Measurements from ENCODE around the gene TSACC. TPM values are rescaled to one million over a fixed set of nuclear protein-coding genes. Genes with fewer than 3 reads are reported as not detected.
A peak's percentile ranks its signal among the peaks of the same experiment; 100 is the strongest.

TSACC gene
- total and polyA plus RNA-seq, 8 donors, result 0.56 TPM; not detected in 7

- no peak overlapping the region for H3K4me3 ChIP-seq
- peak in 1 of 6 donors; percentile 60 for DNase-seq
Observed at GRCh38 chr1:156293895-156294294, 44.4 kb upstream of the TSACC start.

GRCh38 chr1:156295391-156295947 is 42.9 kb upstream of the TSACC start, which contains the start of gene GLMP:
TSS of gene GLMP (minus strand) at chr1:156295679. CDS start at chr1:156295645, 34 bp downstream.
- intact Hi-C loops (cut with DNase I), result no loop called here
- ATAC-seq (peak; percentile 46 to 80 (median 68)), FAIRE-seq (peak; percentile 69), DNase-seq (peak; percentile 51 to 81 (median 71))
- H3K4me3 ChIP-seq, result peak within 1 kb of the TSS; percentile 51 to 81 (median 71)
- H3K36me3 ChIP-seq, result no peaks in the 10 kb centered on the region
- H3K27ac ChIP-seq, result peak within 1 kb of the TSS in 1 of 4 donors; percentile 4
- H3K4me1 ChIP-seq, result peaks cover 0 to 4% (median 3%) of the 10 kb centered on the region in 3 donors
- no peaks in the 10 kb centered on the region for H3K9me3 ChIP-seq
- 0 to 1% methylated on average over 17 of the region's 17 CpGs for WGBS, 2 donors
- TF ChIP-seq, protein P1, sequence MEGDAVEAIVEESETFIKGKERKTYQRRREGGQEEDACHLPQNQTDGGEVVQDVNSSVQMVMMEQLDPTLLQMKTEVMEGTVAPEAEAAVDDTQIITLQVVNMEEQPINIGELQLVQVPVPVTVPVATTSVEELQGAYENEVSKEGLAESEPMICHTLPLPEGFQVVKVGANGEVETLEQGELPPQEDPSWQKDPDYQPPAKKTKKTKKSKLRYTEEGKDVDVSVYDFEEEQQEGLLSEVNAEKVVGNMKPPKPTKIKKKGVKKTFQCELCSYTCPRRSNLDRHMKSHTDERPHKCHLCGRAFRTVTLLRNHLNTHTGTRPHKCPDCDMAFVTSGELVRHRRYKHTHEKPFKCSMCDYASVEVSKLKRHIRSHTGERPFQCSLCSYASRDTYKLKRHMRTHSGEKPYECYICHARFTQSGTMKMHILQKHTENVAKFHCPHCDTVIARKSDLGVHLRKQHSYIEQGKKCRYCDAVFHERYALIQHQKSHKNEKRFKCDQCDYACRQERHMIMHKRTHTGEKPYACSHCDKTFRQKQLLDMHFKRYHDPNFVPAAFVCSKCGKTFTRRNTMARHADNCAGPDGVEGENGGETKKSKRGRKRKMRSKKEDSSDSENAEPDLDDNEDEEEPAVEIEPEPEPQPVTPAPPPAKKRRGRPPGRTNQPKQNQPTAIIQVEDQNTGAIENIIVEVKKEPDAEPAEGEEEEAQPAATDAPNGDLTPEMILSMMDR (IDR thresholded peaks at IDR 0.05), result no peak
- no peaks in the 10 kb centered on the region for H3K27me3 ChIP-seq

More at GRCh38 chr1:156293895-156294294, 44.4 kb upstream of the TSACC start:
- H3K27ac ChIP-seq, result no peak overlapping the region
- H3K36me3 ChIP-seq, result no peaks in the 10 kb centered on the region
- no peaks in the 10 kb centered on the region for H3K9me3 ChIP-seq
- H3K27me3 ChIP-seq, result no peaks in the 10 kb centered on the region
- WGBS, 2 donors, result 85 to 89% methylated on average over 9 of the region's 9 CpGs
- peaks cover 0 to 4% (median 3%) of the 10 kb centered on the region in 3 donors for H3K4me1 ChIP-seq
- intact Hi-C loops (cut with DNase I), result no loop called here
- no peak for FAIRE-seq
- TF ChIP-seq, protein P1 (IDR thresholded peaks at IDR 0.05), result no peak
- no peak for ATAC-seq

DNA sequence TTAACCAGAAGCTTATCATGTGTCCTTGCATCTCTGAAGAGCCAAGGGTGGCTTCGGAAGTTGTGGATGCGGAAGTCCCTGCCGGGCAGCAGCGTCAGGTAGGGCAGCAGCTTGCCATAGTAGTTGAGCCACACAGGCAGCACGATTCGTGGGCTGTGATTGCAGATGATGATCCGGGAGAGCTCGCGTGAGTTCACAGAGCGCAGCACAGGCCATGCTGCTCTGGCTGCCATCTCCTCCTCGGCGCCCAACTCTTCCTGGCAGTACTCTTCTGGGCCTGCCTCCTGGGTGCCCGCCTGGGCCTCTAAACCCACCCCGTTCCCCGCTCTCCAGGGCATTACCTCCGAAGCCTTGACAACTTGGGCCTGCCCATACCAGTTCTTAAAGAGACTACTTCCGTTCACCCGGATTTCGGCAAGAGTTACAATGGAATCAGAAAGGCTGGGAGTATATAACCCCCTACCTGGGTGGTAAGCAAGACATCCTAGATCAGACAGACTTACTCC is 39.4 kb upstream of the TSACC start, which contains the start of gene VHLL:
Gene VHLL, minus strand, starts transcription at position 456 of the 506 bp plus-strand sequence. Its CDS starts 118 bp downstream, at position 338.
- intact Hi-C loops (cut with DNase I), result no loop called here
- TF ChIP-seq, protein P1 (IDR thresholded peaks at IDR 0.05), result no peak
- no peak for FAIRE-seq
- 85 to 87% methylated on average over 19 of the region's 19 CpGs for WGBS, 2 donors
- Histone ChIP-seq H3K27me3 (no peaks in the 10 kb centered on the region), H3K27ac (no peak within 1 kb of the TSS), H3K4me1 (no peaks in the 10 kb centered on the region), H3K4me3 (no peak within 1 kb of the TSS), H3K9me3 (no peaks in the 10 kb centered on the region), H3K36me3 (no peaks in the 10 kb centered on the region)
- no peak for DNase-seq
- ATAC-seq, result no peak

GRCh38 chr1:156303241-156303640 is 35.1 kb upstream of the TSACC start:
- Histone ChIP-seq H3K4me3 (no peak overlapping the region), H3K27me3 (no peaks in the 10 kb centered on the region), H3K4me1 (no peaks in the 10 kb centered on the region), H3K36me3 (peaks cover 0 to 6% (median 3%) of the 10 kb centered on the region in 3 donors), H3K27ac (no peak overlapping the region), H3K9me3 (no peaks in the 10 kb centered on the region)
- DNase-seq, result no peak
- WGBS, 2 donors, result 93 to 100% methylated on average over 4 of the region's 4 CpGs
- intact Hi-C loops (cut with DNase I), result no loop called here
- TF ChIP-seq, protein P1 (IDR thresholded peaks at IDR 0.05), result no peak
- no peak for FAIRE-seq
- no peak for ATAC-seq

DNA sequence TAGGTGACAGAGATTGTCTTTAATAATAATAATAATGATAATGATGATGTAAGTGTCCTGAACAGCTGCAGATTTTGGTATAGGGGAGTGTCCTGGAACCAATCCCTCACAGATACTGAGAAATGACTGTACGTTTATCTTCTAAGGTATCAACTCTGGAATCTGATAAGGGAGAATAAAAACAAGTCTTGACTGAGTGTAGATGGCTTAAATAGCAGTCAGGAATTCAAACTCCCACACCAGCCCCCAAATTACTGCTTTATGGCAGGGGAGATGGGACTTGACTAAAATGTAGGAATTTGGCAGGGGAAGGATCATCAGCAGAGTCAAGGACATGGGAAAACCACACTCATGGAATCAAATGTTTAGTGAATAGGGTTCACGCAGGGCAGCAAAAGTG is 33.1 kb upstream of the TSACC start:
- peaks cover 0 to 23% (median 13%) of the 10 kb centered on the region in 3 donors for H3K36me3 ChIP-seq
- no peak for ATAC-seq
- H3K27ac ChIP-seq, result no peak overlapping the region
- no peak for FAIRE-seq
- no peak for DNase-seq
- no peaks in the 10 kb centered on the region for H3K9me3 ChIP-seq
- intact Hi-C loops (cut with DNase I), result no loop called here
- TF ChIP-seq, protein P1 (IDR thresholded peaks at IDR 0.05), result no peak
- no peaks in the 10 kb centered on the region for H3K4me1 ChIP-seq
- H3K27me3 ChIP-seq, result no peaks in the 10 kb centered on the region
- 63 to 67% methylated on average over 2 of the region's 2 CpGs for WGBS, 2 donors
- no peak overlapping the region for H3K4me3 ChIP-seq

All from pancreas (tissue), 10 donors.